ENCODE data around the gene FA2H.
A peak's percentile ranks its signal among the peaks of the same experiment; 100 is the strongest.
"Not testable (repeated sequence)": the region's sequence is repeated elsewhere in the genome, so short reads cannot be mapped to it uniquely, and the experiment has no call there.

The FA2H gene

GRCh38 chr16:74668877-74669276, 105.7 kb downstream of the FA2H start:
- not testable (repeated sequence) for FAIRE-seq

GRCh38 chr16:74667255-74667700, 107.3 kb downstream of the FA2H start:
- no peak for FAIRE-seq

GRCh38 chr16:74666425-74667254, 108.0 kb downstream of the FA2H start, which contains the start of gene RFWD3:
Gene RFWD3 (minus strand): TSS chr16:74666877. CDS start chr16:74661449, 5,428 bp downstream.
- FAIRE-seq, result peak; percentile 97

GRCh38 chr16:74666010-74666421, 108.6 kb downstream of the FA2H start:
- FAIRE-seq, result no peak
